Placental pericyte (primary cell): ENCODE data around the gene KCNQ1OT1. TPM values are rescaled to one million over a fixed set of nuclear protein-coding genes. Genes with fewer than 3 reads are reported as not detected.

Experiments used
- small RNA-seq: library from RNA; depleted of rRNA; stranded (forward); fragments of <200 nt; gene quantifications from one replicate; pipeline ENCODE3, GENCODE V24; 2012; ENCODE audit warnings: low replicate concordance
- total RNA-seq: library from RNA; depleted of rRNA; stranded (reverse); fragments of >200 nt; gene quantifications from 2 replicates; pipeline ENCODE4 v1.2.3, GENCODE V29; 2012

The KCNQ1OT1 gene
- total RNA-seq, result 3.5 and 4.2 TPM in 2 replicates

DNA sequence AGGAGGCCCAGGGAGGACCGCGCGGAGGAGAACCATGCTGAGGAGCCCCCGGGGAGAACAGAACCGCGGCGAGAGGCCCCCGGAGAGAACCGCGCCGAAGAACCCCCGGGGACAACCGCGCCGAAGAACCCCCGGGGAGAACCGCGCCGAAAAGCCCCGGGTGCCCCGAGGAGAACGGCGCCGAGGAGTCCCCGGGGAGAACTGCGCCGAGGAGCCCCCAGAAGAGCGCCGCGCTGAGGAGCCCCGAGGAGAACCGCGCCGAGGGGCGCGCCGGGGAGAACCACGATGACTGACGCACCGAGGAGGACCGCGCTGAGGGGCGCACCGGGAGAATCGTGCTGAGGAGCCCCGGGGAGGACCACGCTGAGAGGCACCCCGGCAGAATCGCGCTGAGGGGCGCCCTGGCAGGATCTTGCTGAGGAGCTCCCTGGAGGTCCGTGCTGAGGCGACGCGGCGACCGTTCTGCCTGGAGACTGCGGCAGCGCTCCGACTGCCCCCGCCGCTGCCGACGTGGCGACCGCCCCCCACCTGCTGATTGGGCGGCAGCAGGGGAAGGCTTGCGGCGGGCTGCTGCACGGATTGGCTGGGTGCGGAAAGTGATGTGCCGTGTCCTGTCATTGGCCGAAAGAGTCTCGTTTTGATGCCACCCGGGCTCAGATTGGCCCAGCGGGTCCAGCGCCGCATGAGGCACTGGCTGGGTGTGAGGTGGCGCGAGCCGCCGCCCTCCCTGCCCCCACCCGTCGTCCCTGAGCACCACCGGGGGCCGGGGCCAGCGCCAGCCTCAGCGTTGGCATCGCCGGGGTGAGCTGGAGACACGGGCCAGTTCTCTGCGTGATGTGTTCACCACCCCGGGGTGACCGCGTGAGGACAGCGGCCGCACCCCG is at the start of gene KCNQ1OT1:
Gene KCNQ1OT1, minus strand, starts transcription at position 464 of the 884 bp plus-strand sequence.

Small RNA genes within 50 kb of the gene (small RNA-seq; reads per million reads assigned to genes)
- gene RF01947 (not detected), gene RF01948 (not detected), gene RF01950 (not detected)

Other genes starting within 250 kb of the KCNQ1OT1 start
- 1.7 and 16.2 TPM in 2 replicates for gene CDKN1C, start 185.8 kb upstream of the KCNQ1OT1 start, total RNA-seq
- 15.3 and 33.4 TPM in 2 replicates for gene PHLDA2, start 229.4 kb upstream of the KCNQ1OT1 start, total RNA-seq